Nephron progenitor cell (in vitro differentiated cells): Measurements from ENCODE around the gene SELENON.

Experiments used
- DNase-seq: peaks from one replicate; pipeline ENCODE4 v3.0.0; 2021
- H3K27ac Mint-ChIP-seq: 2 replicates; pipeline ENCODE4 v1.8.0; 2021; ENCODE audit warnings: mild to moderate bottlenecking, moderate library complexity, mixed read lengths
- H3K27me3 Mint-ChIP-seq: 2 replicates; pipeline ENCODE4 v1.8.0; 2021; ENCODE audit warnings: mild to moderate bottlenecking, low read depth, mixed read lengths; ENCODE audit not compliant: poor library complexity
- H3K36me3 Mint-ChIP-seq: 2 replicates; pipeline ENCODE4 v1.8.0; 2021; ENCODE audit warnings: low read depth, mixed read lengths
- H3K4me1 Mint-ChIP-seq: 2 replicates; pipeline ENCODE4 v1.8.0; 2021; ENCODE audit warnings: mixed read lengths
- H3K4me3 Mint-ChIP-seq: 2 replicates; pipeline ENCODE4 v1.8.0; 2021; ENCODE audit warnings: mild to moderate bottlenecking, moderate library complexity, mixed read lengths
- H3K9me3 Mint-ChIP-seq: 2 replicates; pipeline ENCODE4 v1.8.0; 2021; ENCODE audit warnings: mild to moderate bottlenecking, moderate library complexity, mixed read lengths
- TF ChIP-seq, protein P1 (sequence below): fragments of 200-600 bp; sonication (generic); IDR thresholded peaks from 2 replicates; pipeline ENCODE4 v1.5.0; 2021; ENCODE audit warnings: antibody characterized with exemption

Gene SELENON

DNA sequence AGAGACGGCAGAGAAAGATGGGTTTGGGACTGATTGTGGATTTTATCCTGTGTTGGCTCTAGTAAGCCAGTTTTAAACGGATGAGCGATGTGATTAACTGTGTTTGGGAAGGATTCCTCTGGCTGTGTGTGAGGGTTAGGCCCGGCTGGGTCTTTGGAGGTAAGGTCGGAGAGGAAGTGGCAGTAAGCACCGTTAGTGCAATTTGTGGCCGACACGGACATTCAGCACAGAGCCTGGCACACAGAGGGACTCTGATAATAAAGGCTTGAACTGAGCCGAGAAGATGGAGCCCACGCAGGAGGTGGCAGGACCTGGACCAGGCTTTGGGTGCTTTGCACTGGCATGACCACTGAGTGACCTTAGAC is 21.1 kb downstream of the SELENON start:
- no peak for DNase-seq
- Mint-ChIP-seq H3K9me3 (no peaks in the 10 kb centered on the region), H3K27ac (no peak overlapping the region), H3K36me3 (peaks cover 1% of the 10 kb centered on the region), H3K27me3 (peaks cover 3% of the 10 kb centered on the region), H3K4me1 (peaks cover 42% of the 10 kb centered on the region), H3K4me3 (peak overlapping the region; percentile 91)
- TF ChIP-seq, protein P1, sequence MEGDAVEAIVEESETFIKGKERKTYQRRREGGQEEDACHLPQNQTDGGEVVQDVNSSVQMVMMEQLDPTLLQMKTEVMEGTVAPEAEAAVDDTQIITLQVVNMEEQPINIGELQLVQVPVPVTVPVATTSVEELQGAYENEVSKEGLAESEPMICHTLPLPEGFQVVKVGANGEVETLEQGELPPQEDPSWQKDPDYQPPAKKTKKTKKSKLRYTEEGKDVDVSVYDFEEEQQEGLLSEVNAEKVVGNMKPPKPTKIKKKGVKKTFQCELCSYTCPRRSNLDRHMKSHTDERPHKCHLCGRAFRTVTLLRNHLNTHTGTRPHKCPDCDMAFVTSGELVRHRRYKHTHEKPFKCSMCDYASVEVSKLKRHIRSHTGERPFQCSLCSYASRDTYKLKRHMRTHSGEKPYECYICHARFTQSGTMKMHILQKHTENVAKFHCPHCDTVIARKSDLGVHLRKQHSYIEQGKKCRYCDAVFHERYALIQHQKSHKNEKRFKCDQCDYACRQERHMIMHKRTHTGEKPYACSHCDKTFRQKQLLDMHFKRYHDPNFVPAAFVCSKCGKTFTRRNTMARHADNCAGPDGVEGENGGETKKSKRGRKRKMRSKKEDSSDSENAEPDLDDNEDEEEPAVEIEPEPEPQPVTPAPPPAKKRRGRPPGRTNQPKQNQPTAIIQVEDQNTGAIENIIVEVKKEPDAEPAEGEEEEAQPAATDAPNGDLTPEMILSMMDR, result no peak

- TF ChIP-seq, protein P1, result no peak
- Mint-ChIP-seq H3K9me3 (no peaks in the 10 kb centered on the region), H3K4me3 (peak overlapping the region; percentile 91), H3K36me3 (peaks cover 6% of the 10 kb centered on the region), H3K4me1 (peaks cover 42% of the 10 kb centered on the region), H3K27ac (no peak overlapping the region), H3K27me3 (peaks cover 3% of the 10 kb centered on the region)
- DNase-seq, result no peak
Measured at GRCh38 chr1:25821630-25822091, 21.7 kb downstream of the SELENON start.

GRCh38 chr1:25825605-25826004 is 25.6 kb downstream of the SELENON start:
- DNase-seq, result no peak
- peaks cover 3% of the 10 kb centered on the region for H3K27me3 Mint-ChIP-seq
- TF ChIP-seq, protein P1, result no peak
- H3K9me3 Mint-ChIP-seq, result no peaks in the 10 kb centered on the region
- peaks cover 31% of the 10 kb centered on the region for H3K36me3 Mint-ChIP-seq
- no peak overlapping the region for H3K27ac Mint-ChIP-seq
- no peak overlapping the region for H3K4me3 Mint-ChIP-seq
- H3K4me1 Mint-ChIP-seq, result peaks cover 18% of the 10 kb centered on the region

DNA sequence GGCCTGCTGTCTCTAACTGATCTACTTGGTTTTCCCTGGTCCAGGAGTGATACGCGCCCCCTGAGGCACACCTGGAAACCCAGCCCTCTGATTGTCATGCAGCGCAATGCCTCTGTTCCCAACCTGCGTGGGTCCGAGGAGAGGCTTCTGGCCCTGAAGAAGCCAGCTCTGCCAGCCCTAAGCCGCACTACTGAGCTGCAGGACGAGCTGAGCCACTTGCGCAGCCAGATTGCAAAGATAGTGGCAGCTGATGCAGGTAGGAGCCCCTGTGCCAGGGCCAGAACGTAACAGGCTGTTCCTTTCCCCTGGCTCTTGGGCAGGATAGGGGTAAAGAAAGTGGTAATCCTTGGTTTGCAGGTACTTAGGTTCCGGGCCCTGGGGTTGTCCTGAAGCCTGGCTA is 26.6 kb downstream of the SELENON start:
- Mint-ChIP-seq H3K27ac (no peak overlapping the region), H3K27me3 (peaks cover 3% of the 10 kb centered on the region), H3K9me3 (no peaks in the 10 kb centered on the region), H3K4me3 (no peak overlapping the region), H3K36me3 (peaks cover 38% of the 10 kb centered on the region), H3K4me1 (peaks cover 9% of the 10 kb centered on the region)
- TF ChIP-seq, protein P1, result no peak
- no peak for DNase-seq

DNA sequence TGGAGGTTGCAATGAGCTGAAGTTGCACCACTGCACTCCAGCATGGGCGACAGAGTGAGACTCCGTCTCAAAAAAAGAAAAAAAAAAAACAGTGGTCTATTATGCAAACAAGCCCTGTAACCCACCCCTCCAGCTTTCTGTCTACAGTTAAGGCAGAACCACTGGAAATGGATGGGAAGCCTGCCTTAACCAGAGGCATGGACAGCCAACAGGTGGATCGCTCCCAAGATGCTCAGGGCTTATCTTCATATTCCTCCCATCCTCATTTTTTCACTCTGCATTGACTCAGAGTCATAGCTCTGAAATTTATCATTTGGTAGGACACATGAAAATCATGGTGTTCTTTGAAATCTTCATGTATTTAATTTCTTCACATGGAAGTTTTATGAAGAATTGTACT is 28.5 kb downstream of the SELENON start:
- TF ChIP-seq, protein P1, result no peak
- no peak for DNase-seq
- Mint-ChIP-seq H3K4me3 (no peak overlapping the region), H3K27ac (no peak overlapping the region), H3K27me3 (no peaks in the 10 kb centered on the region), H3K9me3 (no peaks in the 10 kb centered on the region), H3K36me3 (peaks cover 46% of the 10 kb centered on the region), H3K4me1 (no peaks in the 10 kb centered on the region)

DNA sequence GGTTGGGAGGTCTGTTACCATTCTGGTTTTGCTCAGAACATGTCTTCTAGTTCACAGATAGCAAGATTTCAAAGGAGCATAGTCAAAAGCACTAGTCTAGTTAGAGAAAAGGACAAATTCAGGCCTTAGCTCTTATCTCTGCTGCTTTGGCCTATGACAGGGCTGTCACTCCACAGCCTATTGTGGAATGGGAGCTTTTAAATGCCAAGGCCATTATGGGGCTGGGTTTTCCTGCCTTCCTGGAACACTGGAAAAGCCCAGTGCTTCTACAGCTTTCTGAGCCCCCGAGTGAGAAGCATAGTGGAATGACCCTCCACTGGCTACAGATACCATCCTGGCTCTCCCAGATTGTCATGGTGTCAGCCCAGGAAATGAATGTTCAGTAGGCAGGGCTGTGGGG is 29.1 kb downstream of the SELENON start:
- DNase-seq, result no peak
- no peaks in the 10 kb centered on the region for H3K9me3 Mint-ChIP-seq
- H3K4me3 Mint-ChIP-seq, result no peak overlapping the region
- H3K27ac Mint-ChIP-seq, result no peak overlapping the region
- H3K36me3 Mint-ChIP-seq, result peaks cover 49% of the 10 kb centered on the region
- no peaks in the 10 kb centered on the region for H3K27me3 Mint-ChIP-seq
- TF ChIP-seq, protein P1, result no peak
- no peaks in the 10 kb centered on the region for H3K4me1 Mint-ChIP-seq
